NT2/D1 (cell line): ENCODE measurements around the gene ZNFX1.

Experiments
- YY1 ChIP-seq: IDR thresholded peaks from 2 replicates; pipeline ENCODE4 v1.6.1; 2011; ENCODE audit not compliant: insufficient read length, insufficient read depth
- ZNF274 ChIP-seq: IDR thresholded peaks from 2 replicates; pipeline ENCODE4 v1.6.1; 2011; ENCODE audit warnings: mild to moderate bottlenecking, low read depth, low read length

- TF ChIP-seq ZNF274 (no peak), YY1 (no peak)
Measured at GRCh38 chr20:49313283-49313682, 35.4 kb upstream of the ZNFX1 start.
